Measurements from ENCODE around the gene OCA2. TPM values are rescaled to one million over a fixed set of nuclear protein-coding genes. Genes with fewer than 3 reads are reported as not detected.

OCA2 gene
- total RNA-seq, 4 donors from 2014 or later = 0.17 to 1.2 (median 0.24) TPM

GRCh38 chr15:27912283-27912682 lies 186.8 kb downstream of the OCA2 start:
- no peak for DNase-seq (ENCODE audit: extremely low spot score)
- no peaks in the 10 kb centered on the region for H3K36me3 ChIP-seq
- no peaks in the 10 kb centered on the region for H3K27me3 ChIP-seq
- no peaks in the 10 kb centered on the region for H3K4me1 ChIP-seq
- no peak overlapping the region for H3K4me3 ChIP-seq
- no peak for TF ChIP-seq CTCF (IDR thresholded peaks at IDR 0.05)
- TF ChIP-seq POLR2AphosphoS5 (IDR thresholded peaks at IDR 0.05) = no peak
- TF ChIP-seq EP300 (IDR thresholded peaks at IDR 0.05) = no peak
- no peak for TF ChIP-seq POLR2A (IDR thresholded peaks at IDR 0.05; ENCODE audit: low read depth)
- H3K9me3 ChIP-seq = peaks cover 0 to 12% (median 0%) of the 10 kb centered on the region in 4 donors
- 72% methylated on average over 3 of the region's 3 CpGs for WGBS
- no peak overlapping the region for H3K27ac ChIP-seq (replicated peaks in 1 of 4)
- intact Hi-C loops (cut with DNase I) = no loop called here

- intact Hi-C loops (cut with DNase I) = no loop called here
- Histone ChIP-seq H3K4me3 (no peak overlapping the region), H3K9me3 (peaks cover 0 to 15% (median 0%) of the 10 kb centered on the region in 4 donors), H3K4me1 (no peaks in the 10 kb centered on the region), H3K27me3 (peaks cover 0 to 4% (median 0%) of the 10 kb centered on the region in 4 donors), H3K27ac (replicated peaks in 1 of 4) (no peak overlapping the region), H3K36me3 (no peaks in the 10 kb centered on the region)
- TF ChIP-seq EP300 (IDR thresholded peaks at IDR 0.05) = no peak
- no peak for TF ChIP-seq POLR2A (IDR thresholded peaks at IDR 0.05; ENCODE audit: low read depth)
- no peak for TF ChIP-seq CTCF (IDR thresholded peaks at IDR 0.05)
- no peak for TF ChIP-seq POLR2AphosphoS5 (IDR thresholded peaks at IDR 0.05)
- 91% methylated on average over 4 of the region's 4 CpGs for WGBS
- no peak for DNase-seq (ENCODE audit: extremely low spot score)
Observed at GRCh38 chr15:27906802-27907201, 192.3 kb downstream of the OCA2 start.

- Histone ChIP-seq H3K27me3 (peaks cover 0 to 4% (median 0%) of the 10 kb centered on the region in 4 donors), H3K4me1 (no peaks in the 10 kb centered on the region), H3K4me3 (no peak overlapping the region), H3K27ac (replicated peaks in 1 of 4) (no peak overlapping the region), H3K9me3 (peaks cover 0 to 11% (median 0%) of the 10 kb centered on the region in 4 donors), H3K36me3 (no peaks in the 10 kb centered on the region)
- DNase-seq (ENCODE audit: extremely low spot score) = no peak
- WGBS = 88% methylated on average over 9 of the region's 9 CpGs
- intact Hi-C loops (cut with DNase I) = no loop called here
- TF ChIP-seq POLR2AphosphoS5 (IDR thresholded peaks at IDR 0.05) (no peak), CTCF (IDR thresholded peaks at IDR 0.05) (no peak), EP300 (IDR thresholded peaks at IDR 0.05) (no peak), POLR2A (IDR thresholded peaks at IDR 0.05; ENCODE audit: low read depth) (no peak)
Observed at GRCh38 chr15:27903405-27903804, 195.7 kb downstream of the OCA2 start.

GRCh38 chr15:27902680-27903385 lies 196.3 kb downstream of the OCA2 start:
- peaks cover 0 to 4% (median 0%) of the 10 kb centered on the region in 4 donors for H3K27me3 ChIP-seq
- TF ChIP-seq CTCF (IDR thresholded peaks at IDR 0.05) (no peak), POLR2AphosphoS5 (IDR thresholded peaks at IDR 0.05) (no peak), POLR2A (IDR thresholded peaks at IDR 0.05; ENCODE audit: low read depth) (no peak), EP300 (IDR thresholded peaks at IDR 0.05) (no peak)
- intact Hi-C loops (cut with DNase I) = no loop called here
- no peak overlapping the region for H3K4me3 ChIP-seq
- no peak for DNase-seq (ENCODE audit: extremely low spot score)
- peaks cover 0 to 6% (median 0%) of the 10 kb centered on the region in 4 donors for H3K9me3 ChIP-seq
- 87% methylated on average over 29 of the region's 43 CpGs for WGBS
- H3K36me3 ChIP-seq = no peaks in the 10 kb centered on the region
- H3K27ac ChIP-seq (replicated peaks in 1 of 4) = no peak overlapping the region
- no peaks in the 10 kb centered on the region for H3K4me1 ChIP-seq
